Measurements from ENCODE around the gene RIPK3. TPM values are rescaled to one million over a fixed set of nuclear protein-coding genes. Genes with fewer than 3 reads are reported as not detected.

RIPK3 gene
- total and polyA plus RNA-seq, 2 experiments from 2014 or later, result 0.32 to 1.5 TPM

DNA sequence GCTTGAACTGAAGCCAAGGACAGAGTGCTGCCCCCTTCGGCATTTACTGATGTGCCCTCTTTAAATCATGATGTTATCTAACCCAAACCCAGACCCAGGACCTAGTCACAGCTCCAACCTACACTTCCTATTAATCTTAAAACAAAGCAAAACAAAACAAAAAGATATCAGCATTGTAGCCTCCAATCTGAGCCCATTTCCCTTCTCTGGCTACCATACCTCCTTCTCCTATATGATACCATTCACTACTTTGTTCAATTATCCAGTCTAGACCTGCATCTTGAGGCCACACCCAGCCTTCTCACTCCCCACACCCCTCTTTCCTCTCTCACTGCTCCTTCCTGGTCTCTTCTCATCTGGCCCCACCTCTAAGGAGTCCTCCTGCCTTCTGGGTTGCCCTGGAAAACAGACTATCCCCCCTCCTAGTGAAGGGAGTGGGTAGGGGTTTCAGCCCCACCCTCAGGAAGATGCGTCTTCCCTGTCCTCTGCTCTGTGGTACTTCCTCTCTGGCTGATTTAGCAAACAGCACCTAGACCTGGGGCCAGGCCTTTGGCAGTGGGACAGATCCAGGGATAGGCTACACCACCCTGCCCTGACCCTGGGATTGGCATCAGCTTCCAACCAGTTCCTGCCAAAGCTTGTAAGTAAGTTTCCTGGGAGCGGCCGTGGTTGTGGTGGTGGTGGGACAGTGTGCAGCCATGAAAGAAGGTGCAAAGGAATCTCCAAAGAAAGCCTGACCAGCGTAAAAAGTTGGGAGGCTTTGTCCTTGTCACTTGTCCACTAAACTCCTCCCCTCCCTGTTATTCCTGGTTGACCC is 25.2 kb downstream of the RIPK3 start (continued):
- TF ChIP-seq, protein P1, sequence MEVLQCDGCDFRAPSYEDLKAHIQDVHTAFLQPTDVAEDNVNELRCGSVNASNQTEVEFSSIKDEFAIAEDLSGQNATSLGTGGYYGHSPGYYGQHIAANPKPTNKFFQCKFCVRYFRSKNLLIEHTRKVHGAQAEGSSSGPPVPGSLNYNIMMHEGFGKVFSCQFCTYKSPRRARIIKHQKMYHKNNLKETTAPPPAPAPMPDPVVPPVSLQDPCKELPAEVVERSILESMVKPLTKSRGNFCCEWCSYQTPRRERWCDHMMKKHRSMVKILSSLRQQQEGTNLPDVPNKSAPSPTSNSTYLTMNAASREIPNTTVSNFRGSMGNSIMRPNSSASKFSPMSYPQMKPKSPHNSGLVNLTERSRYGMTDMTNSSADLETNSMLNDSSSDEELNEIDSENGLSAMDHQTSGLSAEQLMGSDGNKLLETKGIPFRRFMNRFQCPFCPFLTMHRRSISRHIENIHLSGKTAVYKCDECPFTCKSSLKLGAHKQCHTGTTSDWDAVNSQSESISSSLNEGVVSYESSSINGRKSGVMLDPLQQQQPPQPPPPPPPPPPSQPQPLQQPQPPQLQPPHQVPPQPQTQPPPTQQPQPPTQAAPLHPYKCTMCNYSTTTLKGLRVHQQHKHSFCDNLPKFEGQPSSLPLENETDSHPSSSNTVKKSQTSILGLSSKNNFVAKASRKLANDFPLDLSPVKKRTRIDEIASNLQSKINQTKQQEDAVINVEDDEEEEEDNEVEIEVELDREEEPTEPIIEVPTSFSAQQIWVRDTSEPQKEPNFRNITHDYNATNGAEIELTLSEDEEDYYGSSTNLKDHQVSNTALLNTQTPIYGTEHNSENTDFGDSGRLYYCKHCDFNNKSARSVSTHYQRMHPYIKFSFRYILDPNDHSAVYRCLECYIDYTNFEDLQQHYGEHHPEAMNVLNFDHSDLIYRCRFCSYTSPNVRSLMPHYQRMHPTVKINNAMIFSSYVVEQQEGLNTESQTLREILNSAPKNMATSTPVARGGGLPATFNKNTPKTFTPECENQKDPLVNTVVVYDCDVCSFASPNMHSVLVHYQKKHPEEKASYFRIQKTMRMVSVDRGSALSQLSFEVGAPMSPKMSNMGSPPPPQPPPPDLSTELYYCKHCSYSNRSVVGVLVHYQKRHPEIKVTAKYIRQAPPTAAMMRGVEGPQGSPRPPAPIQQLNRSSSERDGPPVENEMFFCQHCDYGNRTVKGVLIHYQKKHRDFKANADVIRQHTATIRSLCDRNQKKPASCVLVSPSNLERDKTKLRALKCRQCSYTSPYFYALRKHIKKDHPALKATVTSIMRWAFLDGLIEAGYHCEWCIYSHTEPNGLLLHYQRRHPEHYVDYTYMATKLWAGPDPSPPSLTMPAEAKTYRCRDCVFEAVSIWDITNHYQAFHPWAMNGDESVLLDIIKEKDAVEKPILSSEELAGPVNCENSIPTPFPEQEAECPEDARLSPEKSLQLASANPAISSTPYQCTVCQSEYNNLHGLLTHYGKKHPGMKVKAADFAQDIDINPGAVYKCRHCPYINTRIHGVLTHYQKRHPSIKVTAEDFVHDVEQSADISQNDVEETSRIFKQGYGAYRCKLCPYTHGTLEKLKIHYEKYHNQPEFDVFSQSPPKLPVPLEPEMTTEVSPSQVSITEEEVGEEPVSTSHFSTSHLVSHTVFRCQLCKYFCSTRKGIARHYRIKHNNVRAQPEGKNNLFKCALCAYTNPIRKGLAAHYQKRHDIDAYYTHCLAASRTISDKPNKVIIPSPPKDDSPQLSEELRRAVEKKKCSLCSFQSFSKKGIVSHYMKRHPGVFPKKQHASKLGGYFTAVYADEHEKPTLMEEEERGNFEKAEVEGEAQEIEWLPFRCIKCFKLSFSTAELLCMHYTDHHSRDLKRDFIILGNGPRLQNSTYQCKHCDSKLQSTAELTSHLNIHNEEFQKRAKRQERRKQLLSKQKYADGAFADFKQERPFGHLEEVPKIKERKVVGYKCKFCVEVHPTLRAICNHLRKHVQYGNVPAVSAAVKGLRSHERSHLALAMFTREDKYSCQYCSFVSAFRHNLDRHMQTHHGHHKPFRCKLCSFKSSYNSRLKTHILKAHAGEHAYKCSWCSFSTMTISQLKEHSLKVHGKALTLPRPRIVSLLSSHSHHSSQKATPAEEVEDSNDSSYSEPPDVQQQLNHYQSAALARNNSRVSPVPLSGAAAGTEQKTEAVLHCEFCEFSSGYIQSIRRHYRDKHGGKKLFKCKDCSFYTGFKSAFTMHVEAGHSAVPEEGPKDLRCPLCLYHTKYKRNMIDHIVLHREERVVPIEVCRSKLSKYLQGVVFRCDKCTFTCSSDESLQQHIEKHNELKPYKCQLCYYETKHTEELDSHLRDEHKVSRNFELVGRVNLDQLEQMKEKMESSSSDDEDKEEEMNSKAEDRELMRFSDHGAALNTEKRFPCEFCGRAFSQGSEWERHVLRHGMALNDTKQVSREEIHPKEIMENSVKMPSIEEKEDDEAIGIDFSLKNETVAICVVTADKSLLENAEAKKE (CRISPR knock-in tag; IDR thresholded peaks at IDR 0.05), result no peak
- TF ChIP-seq ZNF114 (CRISPR knock-in tag; IDR thresholded peaks at IDR 0.05), result no peak
- no peak for TF ChIP-seq EZH2 (IDR thresholded peaks at IDR 0.05; ENCODE audit: low read depth, unreplicated experiment)

DNA sequence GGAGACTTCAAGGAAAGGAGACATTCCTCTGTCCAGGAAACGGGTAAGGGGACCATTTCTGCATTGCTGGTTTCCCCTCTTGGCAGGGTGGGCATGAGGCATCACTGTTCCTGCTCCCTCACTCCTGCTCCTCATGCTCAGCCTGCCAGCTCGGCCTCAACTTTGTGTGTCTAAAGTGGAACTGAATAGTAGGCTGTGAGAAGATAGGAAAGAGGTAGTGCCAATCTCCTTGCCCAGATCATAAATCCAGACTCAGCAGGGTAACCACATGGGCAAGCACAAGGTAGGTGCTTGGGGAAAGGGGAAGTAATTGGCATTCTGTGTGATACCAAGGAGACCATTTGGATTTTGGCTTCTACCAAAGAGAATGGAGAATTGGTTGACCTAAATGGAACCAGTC is 25.9 kb downstream of the RIPK3 start:
- Histone ChIP-seq H3K27me3 (ENCODE audit: insufficient read depth) (peaks cover 44% of the 10 kb centered on the region), H3K4me1 (ENCODE audit: insufficient read depth) (peaks cover 4% of the 10 kb centered on the region; the same call in 1 of the 2 replicates), H4K20me1 (replicated peaks; ENCODE audit: insufficient read depth) (no peaks in the 10 kb centered on the region; the same call in 1 of the 2 replicates), H3K4me3 (no peak overlapping the region), H3K9me2 (ENCODE audit: insufficient read depth) (no peaks in the 10 kb centered on the region), H3K27ac (ENCODE audit: low read depth) (no peak overlapping the region), H3K36me3 (ENCODE audit: insufficient read depth) (no peaks in the 10 kb centered on the region), H2AFZ (no peak overlapping the region), H3F3A (replicated peaks; ENCODE audit: low read depth) (no peaks in the 10 kb centered on the region), H3K79me2 (replicated peaks; ENCODE audit: insufficient read depth) (no peaks in the 10 kb centered on the region), H3K4me2 (no peak overlapping the region)
- DNase-seq (ENCODE audit: low spot score) (no peak), ATAC-seq (no peak)
- Mint-ChIP-seq H3K4me3 (no peak overlapping the region), H3K9me3 (no peaks in the 10 kb centered on the region), H3K36me3 (ENCODE audit: low read depth) (peaks cover 9% of the 10 kb centered on the region), H3K4me1 (peaks cover 10% of the 10 kb centered on the region; the same call in 2 of the 3 replicates), H3K27ac (no peak overlapping the region), H3K27me3 (ENCODE audit: insufficient read depth, low read depth, poor library complexity) (peaks cover 47% of the 10 kb centered on the region)
- TF ChIP-seq POLR2AphosphoS5 (IDR thresholded peaks at IDR 0.05; ENCODE audit: low read depth) (no peak), STAT1 (IDR thresholded peaks at IDR 0.05; ENCODE audit: unreplicated experiment) (no peak), JUNB (IDR thresholded peaks at IDR 0.05; ENCODE audit: unreplicated experiment) (no peak)
